Prostate gland (tissue), 2 donors: ENCODE data around the gene MYOZ3. TPM values are rescaled to one million over a fixed set of nuclear protein-coding genes. Genes with fewer than 3 reads are reported as not detected.
A peak's percentile ranks its signal among the peaks of the same experiment; 100 is the strongest.

Experiments used
- DNase-seq: peaks from one replicate; pipeline ENCODE4 v3.0.0-alpha.2; 2019; ENCODE audit warnings: low spot score
- H3K27ac ChIP-seq, 2 donors: fragments of 200-600 bp; sonication (generic); 2 replicates each; pipeline ENCODE4 v1.5.1; 2017 to 2019
- H3K27me3 ChIP-seq: fragments of 200-600 bp; sonication (generic); replicated peaks from 2 replicates; pipeline ENCODE4 v1.5.1; 2019; ENCODE audit not compliant: insufficient read depth
- H3K36me3 ChIP-seq, 2 donors: fragments of 200-600 bp; sonication (generic); 1 replicate in 1 of 2; 2 replicates in 1 of 2; pipeline versions ENCODE4 v1.5.1 to v1.8.1; 2017 to 2019
- H3K4me1 ChIP-seq: fragments of 200-600 bp; sonication (generic); replicated peaks from 2 replicates; pipeline ENCODE4 v1.5.1; 2019
- H3K4me3 ChIP-seq, 2 donors: fragments of 200-600 bp; sonication (generic); 2 replicates each; pipeline ENCODE4 v1.5.1; 2017 to 2019
- H3K9me3 ChIP-seq: fragments of 200-600 bp; sonication (generic); 2 replicates; pipeline ENCODE4 v1.5.1; 2017
- POLR2A ChIP-seq: fragments of 450-650 bp; IDR thresholded peaks from one replicate; pipeline ENCODE4 v1.6.1; 2016; ENCODE audit warnings: antibody characterized with exemption, mild to moderate bottlenecking
- POLR2AphosphoS5 ChIP-seq: sonication (generic); formaldehyde crosslinking; IDR thresholded peaks from one replicate; pipeline ENCODE4 v1.6.1; 2017; ENCODE audit warnings: antibody characterized with exemption
- WGBS: methylation state at CpG from one replicate; pipeline ENCODE4 v1.1.5; 2018; 5-methylcytosine and 5-hydroxymethylcytosine counted together
- intact Hi-C: fragments of 100-400 bp; cut with DNase I; formaldehyde crosslinking; loops from one replicate; pipeline ENCODE4 v1.14.2; 2022
- total RNA-seq, 2 donors: library from RNA; depleted of rRNA; stranded (reverse); fragments of >200 nt; gene quantifications; one replicate each; pipeline ENCODE4 v1.1.0, GENCODE V29; 2016
- TF ChIP-seq, protein P1 (sequence below), 4 experiments: fragments of 200-600 bp in 2 of 4; fragments of 450-650 bp in 2 of 4; sonication (generic) in 2 of 4; IDR thresholded peaks; 1 replicate in 3 of 4; 2 replicates in 1 of 4; pipeline ENCODE4 v1.5.1; 2016 to 2019; ENCODE audit warnings: antibody characterized with exemption in 4 of 4, mild to moderate bottlenecking in 2 of 4, moderate library complexity in 2 of 4

Gene MYOZ3
- total RNA-seq, 2 donors from 2014 or later: 1.2 to 14.1 TPM

DNA sequence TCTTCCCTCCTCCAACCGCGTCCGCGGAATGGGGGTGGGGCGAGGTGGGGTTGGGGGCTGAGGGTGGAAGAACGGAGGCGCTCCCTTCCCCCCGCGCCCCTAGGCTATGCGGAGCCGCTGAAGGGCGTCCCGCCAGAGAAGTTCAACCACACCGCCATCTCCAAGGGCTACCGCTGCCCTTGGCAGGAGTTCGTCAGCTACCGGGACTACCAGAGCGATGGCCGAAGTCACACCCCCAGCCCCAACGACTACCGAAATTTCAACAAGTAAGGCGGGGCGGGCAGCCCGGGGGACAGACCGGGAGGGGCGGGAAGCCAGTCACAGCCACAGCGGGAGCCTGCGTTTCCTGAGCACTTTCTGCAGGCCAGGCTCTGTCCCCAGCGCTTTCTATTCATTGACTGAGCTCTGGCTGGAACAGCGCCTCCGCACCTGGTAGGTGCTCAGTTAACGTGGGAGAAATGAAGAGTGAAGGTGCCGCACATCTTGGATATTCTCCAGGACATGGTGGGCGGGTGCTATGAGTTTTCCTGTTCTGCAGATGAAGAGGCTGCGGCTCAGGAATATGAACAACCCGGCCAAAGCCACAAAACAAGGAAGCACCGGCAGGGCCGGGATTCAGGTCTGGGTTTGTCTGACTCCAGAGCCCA is 11.3 kb downstream of the MYOZ3 start:
- Histone ChIP-seq H3K9me3 (no peaks in the 10 kb centered on the region), H3K27me3 (peaks cover 2% of the 10 kb centered on the region), H3K27ac (peak overlapping the region; percentile 23 to 38), H3K4me3 (peak overlapping the region; percentile 23 to 39), H3K4me1 (peaks cover 5% of the 10 kb centered on the region), H3K36me3 (no peaks in the 10 kb centered on the region)
- TF ChIP-seq POLR2A (no peak), POLR2AphosphoS5 (no peak)
- TF ChIP-seq, protein P1, sequence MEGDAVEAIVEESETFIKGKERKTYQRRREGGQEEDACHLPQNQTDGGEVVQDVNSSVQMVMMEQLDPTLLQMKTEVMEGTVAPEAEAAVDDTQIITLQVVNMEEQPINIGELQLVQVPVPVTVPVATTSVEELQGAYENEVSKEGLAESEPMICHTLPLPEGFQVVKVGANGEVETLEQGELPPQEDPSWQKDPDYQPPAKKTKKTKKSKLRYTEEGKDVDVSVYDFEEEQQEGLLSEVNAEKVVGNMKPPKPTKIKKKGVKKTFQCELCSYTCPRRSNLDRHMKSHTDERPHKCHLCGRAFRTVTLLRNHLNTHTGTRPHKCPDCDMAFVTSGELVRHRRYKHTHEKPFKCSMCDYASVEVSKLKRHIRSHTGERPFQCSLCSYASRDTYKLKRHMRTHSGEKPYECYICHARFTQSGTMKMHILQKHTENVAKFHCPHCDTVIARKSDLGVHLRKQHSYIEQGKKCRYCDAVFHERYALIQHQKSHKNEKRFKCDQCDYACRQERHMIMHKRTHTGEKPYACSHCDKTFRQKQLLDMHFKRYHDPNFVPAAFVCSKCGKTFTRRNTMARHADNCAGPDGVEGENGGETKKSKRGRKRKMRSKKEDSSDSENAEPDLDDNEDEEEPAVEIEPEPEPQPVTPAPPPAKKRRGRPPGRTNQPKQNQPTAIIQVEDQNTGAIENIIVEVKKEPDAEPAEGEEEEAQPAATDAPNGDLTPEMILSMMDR (IDR thresholded peaks at IDR 0.05): no peak
- intact Hi-C loops: no loop called here
- 2% methylated on average over 30 of the region's 38 CpGs for WGBS
- peak; percentile 22 for DNase-seq

DNA sequence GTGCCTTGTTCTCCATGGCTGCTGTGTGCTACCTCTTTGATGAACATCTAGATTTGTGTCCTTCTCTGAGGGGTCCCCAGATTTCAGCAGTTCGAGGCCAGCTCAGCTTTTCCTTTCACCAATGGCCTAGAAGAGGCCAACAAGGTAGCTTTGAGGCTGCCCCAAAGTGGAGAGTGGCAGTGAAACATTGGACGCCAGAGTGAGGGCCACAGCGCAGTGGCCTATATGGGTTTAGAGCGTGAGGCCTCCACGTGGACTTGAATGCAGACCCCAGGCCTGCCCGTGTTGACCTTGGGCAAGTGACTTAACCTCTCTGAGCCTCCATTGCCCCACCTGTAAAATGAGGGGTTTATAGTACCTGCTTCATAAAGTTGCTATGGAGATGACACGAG is 11.8 kb downstream of the MYOZ3 start:
- WGBS: 81% methylated on average over 7 of the region's 7 CpGs
- Histone ChIP-seq H3K4me3 (peak overlapping the region; percentile 23 to 39), H3K36me3 (no peaks in the 10 kb centered on the region), H3K27ac (peak overlapping the region in 1 of 2 donors; percentile 38), H3K4me1 (peaks cover 5% of the 10 kb centered on the region), H3K9me3 (no peaks in the 10 kb centered on the region), H3K27me3 (no peaks in the 10 kb centered on the region)
- TF ChIP-seq POLR2AphosphoS5: no peak
- TF ChIP-seq, protein P1 (IDR thresholded peaks at IDR 0.05): no peak
- TF ChIP-seq POLR2A: no peak
- intact Hi-C loops: no loop called here
- DNase-seq: no peak

DNA sequence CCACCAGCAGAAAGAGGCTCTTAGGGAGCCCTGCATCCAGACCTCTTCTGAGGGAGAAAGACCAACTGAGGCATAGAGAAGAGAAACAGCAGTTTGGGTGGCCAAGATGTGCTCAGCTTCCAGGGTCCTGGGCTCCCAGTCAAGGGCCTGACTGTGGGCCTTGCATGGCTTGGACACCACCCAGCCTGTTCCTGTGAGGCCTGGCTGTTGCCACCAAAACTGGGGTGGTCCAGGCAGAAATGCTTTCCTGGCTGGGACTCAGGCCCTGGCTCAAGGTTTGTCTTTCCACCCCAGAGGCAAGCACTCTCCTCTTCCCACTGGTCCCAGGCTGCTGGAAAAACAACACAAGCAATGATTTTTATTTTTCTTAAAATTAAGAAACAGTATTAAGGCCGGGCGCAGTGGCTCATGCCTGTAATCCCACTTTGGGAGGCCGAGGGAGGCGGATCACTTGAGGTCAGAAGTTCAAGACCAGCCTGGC is 13.3 kb downstream of the MYOZ3 start:
- 84% methylated on average over 4 of the region's 4 CpGs for WGBS
- Histone ChIP-seq H3K9me3 (no peaks in the 10 kb centered on the region), H3K27ac (peak overlapping the region in 1 of 2 donors; percentile 34), H3K4me3 (no peak overlapping the region), H3K4me1 (peaks cover 5% of the 10 kb centered on the region), H3K27me3 (no peaks in the 10 kb centered on the region), H3K36me3 (no peaks in the 10 kb centered on the region)
- intact Hi-C loops: no loop called here
- DNase-seq: no peak
- no peak for TF ChIP-seq POLR2A
- TF ChIP-seq POLR2AphosphoS5: no peak
- TF ChIP-seq, protein P1 (IDR thresholded peaks at IDR 0.05): no peak

DNA sequence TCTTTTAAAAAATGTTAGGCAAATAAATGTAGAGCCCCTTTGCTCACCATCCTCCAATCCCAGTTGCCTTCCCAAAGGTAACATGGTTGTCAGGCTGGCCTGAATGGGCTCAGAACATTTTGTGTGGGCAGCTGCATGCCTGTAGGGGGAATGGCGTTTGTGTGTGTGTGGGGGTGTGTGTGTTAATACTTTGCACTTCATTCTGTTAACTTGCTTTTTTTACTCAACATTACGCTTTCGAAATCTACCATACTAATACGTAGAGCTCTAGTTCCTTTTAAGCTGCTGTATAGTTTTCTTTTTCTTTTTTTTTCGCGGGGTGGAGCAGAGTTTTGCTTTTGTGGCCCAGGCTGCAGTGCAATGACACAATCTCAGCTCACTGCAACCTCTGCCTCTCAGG is 14.0 kb downstream of the MYOZ3 start:
- no peak for DNase-seq
- Histone ChIP-seq H3K36me3 (no peaks in the 10 kb centered on the region), H3K4me1 (peaks cover 5% of the 10 kb centered on the region), H3K27me3 (no peaks in the 10 kb centered on the region), H3K27ac (no peak overlapping the region), H3K9me3 (no peaks in the 10 kb centered on the region), H3K4me3 (no peak overlapping the region)
- TF ChIP-seq, protein P1 (IDR thresholded peaks at IDR 0.05): no peak
- no peak for TF ChIP-seq POLR2A
- no peak for TF ChIP-seq POLR2AphosphoS5
- 80% methylated on average over 6 of the region's 6 CpGs for WGBS
- intact Hi-C loops: no loop called here

DNA sequence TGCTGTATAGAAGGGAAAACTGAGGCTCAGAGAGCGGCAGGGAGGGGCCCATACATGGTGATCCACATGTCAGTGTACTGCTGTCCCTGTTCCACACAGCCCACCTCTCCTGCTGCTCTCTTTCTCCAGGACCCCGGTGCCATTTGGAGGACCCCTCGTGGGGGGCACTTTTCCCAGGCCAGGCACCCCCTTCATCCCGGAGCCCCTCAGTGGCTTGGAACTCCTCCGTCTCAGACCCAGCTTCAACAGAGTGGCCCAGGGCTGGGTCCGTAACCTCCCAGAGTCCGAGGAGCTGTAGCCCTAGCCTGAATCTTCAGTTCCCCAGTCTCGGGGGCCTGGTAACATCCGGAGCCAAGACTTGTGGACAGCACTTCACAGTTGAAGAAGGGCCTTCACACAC is 15.5 kb downstream of the MYOZ3 start:
- 92% methylated on average over 9 of the region's 9 CpGs for WGBS
- H3K27ac ChIP-seq: no peak overlapping the region
- no peaks in the 10 kb centered on the region for H3K9me3 ChIP-seq
- no peak overlapping the region for H3K4me3 ChIP-seq
- intact Hi-C loops: no loop called here
- no peaks in the 10 kb centered on the region for H3K27me3 ChIP-seq
- no peak for DNase-seq
- no peaks in the 10 kb centered on the region for H3K36me3 ChIP-seq
- peaks cover 5% of the 10 kb centered on the region for H3K4me1 ChIP-seq
- TF ChIP-seq, protein P1 (IDR thresholded peaks at IDR 0.05): no peak
- no peak for TF ChIP-seq POLR2AphosphoS5
- TF ChIP-seq POLR2A: no peak
